Esophagus muscularis mucosa (tissue), 4 donors: ENCODE results near the gene MOB4. TPM values are rescaled to one million over a fixed set of nuclear protein-coding genes. Genes with fewer than 3 reads are reported as not detected.

Source experiments
- DNase-seq: peaks from one replicate; pipeline ENCODE4 v3.0.0-alpha.2; 2017; ENCODE audit errors: extremely low spot score
- H3K27ac ChIP-seq, 4 donors: fragments of 200-600 bp; sonication (generic); replicated peaks in 1 of 4; 1 replicate in 3 of 4; 2 replicates in 1 of 4; pipeline ENCODE4 v1.5.1; 2016 to 2019; ENCODE audit warnings: mild to moderate bottlenecking in 1 of 4
- H3K27me3 ChIP-seq, 4 donors: fragments of 200-600 bp; sonication (generic); one replicate each; pipeline versions ENCODE4 v1.5.1 to v1.6.0; 2016 to 2019
- H3K36me3 ChIP-seq, 4 donors: fragments of 200-600 bp; sonication (generic); one replicate each; pipeline ENCODE4 v1.5.1; 2016 to 2019
- H3K4me1 ChIP-seq, 4 donors: fragments of 200-600 bp; sonication (generic); one replicate each; pipeline ENCODE4 v1.5.1; 2016 to 2019
- H3K4me3 ChIP-seq, 4 donors: fragments of 200-600 bp; sonication (generic); 1 replicate in 2 of 4; 2 replicates in 2 of 4; pipeline ENCODE4 v1.5.1; 2016 to 2019; ENCODE audit warnings: mild to moderate bottlenecking in 4 of 4, moderate library complexity in 1 of 4
- H3K9me3 ChIP-seq, 4 donors: fragments of 200-600 bp; sonication (generic); 1 replicate in 3 of 4; 2 replicates in 1 of 4; pipeline ENCODE4 v1.5.1; 2016 to 2019
- EP300 ChIP-seq: sonication (generic); formaldehyde crosslinking; IDR thresholded peaks from one replicate; pipeline ENCODE4 v1.6.1; 2017; ENCODE audit warnings: antibody characterized with exemption
- POLR2A ChIP-seq: fragments of 450-650 bp; IDR thresholded peaks from one replicate; pipeline ENCODE4 v1.6.1; 2017; ENCODE audit warnings: antibody characterized with exemption, moderate library complexity, mild to moderate bottlenecking, low read depth
- POLR2AphosphoS5 ChIP-seq, 2 donors: sonication (generic); formaldehyde crosslinking; IDR thresholded peaks; one replicate each; pipeline ENCODE4 v1.6.1; 2017; ENCODE audit warnings: antibody characterized with exemption in 2 of 2
- WGBS: methylation state at CpG from one replicate; pipeline ENCODE4 v1.1.5; 2018; 5-methylcytosine and 5-hydroxymethylcytosine counted together
- intact Hi-C: fragments of 100-400 bp; cut with DNase I; formaldehyde crosslinking; loops from one replicate; pipeline ENCODE4 v1.15.1; 2023
- total RNA-seq, 4 donors: library from RNA; depleted of rRNA; stranded (reverse); fragments of >200 nt; gene quantifications; one replicate each; pipeline versions ENCODE4 v1.1.0 to v1.2.1, GENCODE V29; 2016
- TF ChIP-seq, protein P1 (sequence below), 3 experiments: fragments of 200-600 bp in 2 of 3; fragments of 450-650 bp in 1 of 3; sonication (generic) in 2 of 3; IDR thresholded peaks; one replicate each; pipeline ENCODE4 v1.5.1; 2017 to 2019; ENCODE audit warnings: antibody characterized with exemption in 3 of 3, mild to moderate bottlenecking in 2 of 3, moderate library complexity in 1 of 3

The MOB4 gene
- total RNA-seq, 4 donors from 2014 or later, result 26.7 to 43.5 (median 39.3) TPM

DNA sequence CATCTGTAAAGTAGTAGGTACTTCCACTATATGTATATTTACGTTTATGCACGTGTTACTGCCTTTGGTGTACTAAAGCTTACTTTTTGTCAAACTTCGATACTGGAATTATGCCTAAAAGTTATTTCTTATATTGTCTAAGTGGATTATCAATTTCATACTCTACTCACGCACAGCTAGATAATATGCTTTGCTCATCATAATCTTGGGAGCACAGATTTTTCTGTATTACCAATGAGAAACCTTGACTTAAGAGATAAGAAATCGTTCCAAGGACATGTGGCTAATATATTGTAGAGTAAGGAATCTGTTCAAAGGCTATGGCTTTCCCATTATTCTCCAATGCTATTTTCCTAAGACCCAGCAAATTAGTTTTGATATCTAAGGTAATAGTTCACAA, 9.2 kb upstream of the MOB4 start:
- TF ChIP-seq POLR2A (no peak), EP300 (no peak), POLR2AphosphoS5 (IDR thresholded peaks at IDR 0.05) (no peak)
- TF ChIP-seq, protein P1, sequence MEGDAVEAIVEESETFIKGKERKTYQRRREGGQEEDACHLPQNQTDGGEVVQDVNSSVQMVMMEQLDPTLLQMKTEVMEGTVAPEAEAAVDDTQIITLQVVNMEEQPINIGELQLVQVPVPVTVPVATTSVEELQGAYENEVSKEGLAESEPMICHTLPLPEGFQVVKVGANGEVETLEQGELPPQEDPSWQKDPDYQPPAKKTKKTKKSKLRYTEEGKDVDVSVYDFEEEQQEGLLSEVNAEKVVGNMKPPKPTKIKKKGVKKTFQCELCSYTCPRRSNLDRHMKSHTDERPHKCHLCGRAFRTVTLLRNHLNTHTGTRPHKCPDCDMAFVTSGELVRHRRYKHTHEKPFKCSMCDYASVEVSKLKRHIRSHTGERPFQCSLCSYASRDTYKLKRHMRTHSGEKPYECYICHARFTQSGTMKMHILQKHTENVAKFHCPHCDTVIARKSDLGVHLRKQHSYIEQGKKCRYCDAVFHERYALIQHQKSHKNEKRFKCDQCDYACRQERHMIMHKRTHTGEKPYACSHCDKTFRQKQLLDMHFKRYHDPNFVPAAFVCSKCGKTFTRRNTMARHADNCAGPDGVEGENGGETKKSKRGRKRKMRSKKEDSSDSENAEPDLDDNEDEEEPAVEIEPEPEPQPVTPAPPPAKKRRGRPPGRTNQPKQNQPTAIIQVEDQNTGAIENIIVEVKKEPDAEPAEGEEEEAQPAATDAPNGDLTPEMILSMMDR (IDR thresholded peaks at IDR 0.05), result no peak
- 97% methylated on average over 5 of the region's 5 CpGs for WGBS
- intact Hi-C loops, result no loop called here
- H3K9me3 ChIP-seq, result no peaks in the 10 kb centered on the region
- H3K4me1 ChIP-seq, result peaks cover 10 to 14% (median 12%) of the 10 kb centered on the region in 4 donors
- H3K4me3 ChIP-seq, result no peak overlapping the region
- H3K36me3 ChIP-seq, result peaks cover 0 to 34% (median 21%) of the 10 kb centered on the region in 4 donors
- H3K27ac ChIP-seq, result no peak overlapping the region
- H3K27me3 ChIP-seq, result no peaks in the 10 kb centered on the region
- no peak for DNase-seq

DNA sequence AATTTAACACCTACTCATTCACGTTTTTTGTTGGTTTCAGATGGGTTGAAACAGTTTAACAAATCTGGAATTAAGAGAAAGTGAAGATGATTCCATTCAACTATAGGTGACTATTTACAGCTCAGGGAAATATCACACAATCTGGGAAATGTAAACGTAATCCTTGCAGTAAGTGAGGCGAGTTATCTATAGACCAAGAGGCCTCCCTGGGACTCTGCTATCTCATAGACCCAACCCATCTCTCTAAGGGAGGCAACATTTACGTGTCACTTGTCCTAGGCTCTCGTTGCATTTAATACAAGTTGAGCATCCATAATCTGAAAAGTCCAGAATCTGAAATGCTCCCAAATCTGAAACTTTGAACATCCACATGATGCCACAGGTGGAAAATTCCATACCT, 2.0 kb upstream of the MOB4 start:
- intact Hi-C loops, result loop anchor here (5.0 kb wide), 1 partner anchor 193 kb away; the partner anchor contains the start of gene MARS2
- 92% methylated on average over 5 of the region's 5 CpGs for WGBS

DNA sequence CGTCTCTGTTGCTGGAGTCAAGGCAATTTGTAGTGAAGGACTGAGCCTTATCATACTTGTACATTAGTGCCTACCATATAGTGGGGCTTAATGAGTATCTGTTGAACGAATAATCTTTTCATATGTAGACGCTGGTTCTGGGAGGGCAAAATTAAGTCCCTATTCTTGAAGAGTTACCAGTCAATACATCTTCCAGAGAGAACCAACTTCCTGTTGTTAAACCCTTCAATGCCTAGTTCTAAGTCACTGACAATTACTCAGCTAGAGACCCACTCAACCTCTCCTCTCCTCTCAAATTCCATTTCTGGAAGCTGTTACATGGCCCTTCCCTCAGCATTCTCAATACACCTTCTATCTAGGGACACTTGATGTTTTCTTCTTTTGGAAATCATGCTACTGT, 1.1 kb upstream of the MOB4 start:
- Histone ChIP-seq H3K9me3 (no peaks in the 10 kb centered on the region), H3K36me3 (no peaks in the 10 kb centered on the region), H3K4me3 (peak overlapping the region; percentile 71 to 93 (median 90)), H3K27ac (peak overlapping the region; percentile 88 to 94 (median 92)), H3K4me1 (peaks cover 24 to 39% (median 36%) of the 10 kb centered on the region in 4 donors), H3K27me3 (no peaks in the 10 kb centered on the region)
- intact Hi-C loops, result loop anchor here (5.0 kb wide), 1 partner anchor 193 kb away; the partner anchor contains the start of gene MARS2
- TF ChIP-seq POLR2AphosphoS5 (IDR thresholded peaks at IDR 0.05), result no peak
- 64% methylated on average over 3 of the region's 3 CpGs for WGBS
- DNase-seq, result no peak

More for the DNA sequence above, 2.0 kb upstream of the MOB4 start:
- no peak overlapping the region for H3K4me3 ChIP-seq
- peaks cover 22 to 32% (median 30%) of the 10 kb centered on the region in 4 donors for H3K4me1 ChIP-seq
- H3K27me3 ChIP-seq, result no peaks in the 10 kb centered on the region
- H3K36me3 ChIP-seq, result no peaks in the 10 kb centered on the region
- DNase-seq, result no peak
- no peaks in the 10 kb centered on the region for H3K9me3 ChIP-seq
- TF ChIP-seq, protein P1 (IDR thresholded peaks at IDR 0.05), result no peak
- TF ChIP-seq EP300 (no peak), POLR2AphosphoS5 (IDR thresholded peaks at IDR 0.05) (no peak), POLR2A (no peak)
- no peak overlapping the region for H3K27ac ChIP-seq

- Histone ChIP-seq H3K4me3 (peak overlapping the region; percentile 71 to 93 (median 90)), H3K4me1 (peaks cover 24 to 39% (median 36%) of the 10 kb centered on the region in 4 donors), H3K36me3 (no peaks in the 10 kb centered on the region), H3K27ac (peak overlapping the region; percentile 88 to 94 (median 92)), H3K9me3 (no peaks in the 10 kb centered on the region), H3K27me3 (no peaks in the 10 kb centered on the region)
- intact Hi-C loops, result no loop called here
- no peak for DNase-seq
- WGBS, result 0% methylated on average over 10 of the region's 16 CpGs
- no peak for TF ChIP-seq EP300
- TF ChIP-seq POLR2AphosphoS5 (IDR thresholded peaks at IDR 0.05), result no peak
Observed at GRCh38 chr2:197515315-197515738, 539 bp upstream of the MOB4 start.

GRCh38 chr2:197516393-197516761, 511 bp downstream of the MOB4 start:
- intact Hi-C loops, result no loop called here
- DNase-seq, result no peak
- TF ChIP-seq, protein P1 (IDR thresholded peaks at IDR 0.05), result no peak
- Histone ChIP-seq H3K4me3 (peak overlapping the region; percentile 71 to 93 (median 90)), H3K27me3 (no peaks in the 10 kb centered on the region), H3K4me1 (peaks cover 24 to 39% (median 36%) of the 10 kb centered on the region in 4 donors), H3K9me3 (no peaks in the 10 kb centered on the region), H3K27ac (peak overlapping the region; percentile 88 to 94 (median 92)), H3K36me3 (no peaks in the 10 kb centered on the region)
- 0% methylated on average over 9 of the region's 17 CpGs for WGBS

GRCh38 chr2:197517150-197517549, 1.3 kb downstream of the MOB4 start:
- Histone ChIP-seq H3K27me3 (no peaks in the 10 kb centered on the region), H3K9me3 (no peaks in the 10 kb centered on the region), H3K27ac (peak overlapping the region; percentile 88 to 94 (median 92)), H3K4me1 (peaks cover 24 to 39% (median 36%) of the 10 kb centered on the region in 4 donors), H3K4me3 (peak overlapping the region; percentile 71 to 93 (median 90)), H3K36me3 (no peaks in the 10 kb centered on the region)
- WGBS, result 29% methylated on average over 2 of the region's 2 CpGs
- intact Hi-C loops, result no loop called here
- no peak for DNase-seq
- TF ChIP-seq POLR2A (no peak), EP300 (no peak), POLR2AphosphoS5 (IDR thresholded peaks at IDR 0.05) (no peak)
- TF ChIP-seq, protein P1 (IDR thresholded peaks at IDR 0.05), result no peak
